NCI-H2171 treated with DMSO at 0.1 percent for 48 hours (cell line): Measurements from ENCODE around the gene CCDC9.
"Not testable (repeated sequence)": the region's sequence is repeated elsewhere in the genome, so short reads cannot be mapped to it uniquely, and the experiment has no call there.

Experiments used
- DNase-seq: peaks from one replicate; lab custom pipeline; 2025; lab: John Stamatoyannopoulos, UW

CCDC9 gene

GRCh38 chr19:47232422-47233211, 23.7 kb upstream of the CCDC9 start:
- no peak for DNase-seq

- no peak for DNase-seq
Observed at GRCh38 chr19:47236072-47236675, 20.2 kb upstream of the CCDC9 start.

- DNase-seq: no peak
Observed at GRCh38 chr19:47239152-47239551, 17.2 kb upstream of the CCDC9 start.

GRCh38 chr19:47239610-47240296, 16.6 kb upstream of the CCDC9 start:
- peak; percentile 62 for DNase-seq

- no peak for DNase-seq
Observed at GRCh38 chr19:47240556-47240955, 15.8 kb upstream of the CCDC9 start.

GRCh38 chr19:47240996-47241918, 15.1 kb upstream of the CCDC9 start:
- peak; percentile 77 for DNase-seq

GRCh38 chr19:47241919-47242577, 14.3 kb upstream of the CCDC9 start:
- DNase-seq: no peak

GRCh38 chr19:47243364-47243775, 13.0 kb upstream of the CCDC9 start:
- DNase-seq: peak; percentile 49

GRCh38 chr19:47243776-47244547, 12.4 kb upstream of the CCDC9 start:
- peak; percentile 75 for DNase-seq

- DNase-seq: peak; percentile 40
Observed at GRCh38 chr19:47247308-47247990, 8.9 kb upstream of the CCDC9 start.

GRCh38 chr19:47253016-47253415, 3.3 kb upstream of the CCDC9 start:
- DNase-seq: not testable (repeated sequence)

GRCh38 chr19:47253467-47253881, 2.9 kb upstream of the CCDC9 start:
- no peak for DNase-seq

- no peak for DNase-seq
Observed at GRCh38 chr19:47253970-47254369, 2.4 kb upstream of the CCDC9 start.

GRCh38 chr19:47256693-47257410, 527 bp downstream of the CCDC9 start:
- peak; percentile 100 for DNase-seq

GRCh38 chr19:47257411-47258169, 1.3 kb downstream of the CCDC9 start:
- no peak for DNase-seq

- DNase-seq: no peak
Observed at GRCh38 chr19:47258434-47258833, 2.1 kb downstream of the CCDC9 start.

GRCh38 chr19:47258895-47259555, 2.7 kb downstream of the CCDC9 start:
- DNase-seq: no peak

GRCh38 chr19:47260476-47260875, 4.2 kb downstream of the CCDC9 start:
- no peak for DNase-seq
